ENCODE data around the gene ZNF580.

ZNF580 gene

GRCh38 chr19:55640577-55641425 is at the start of gene ZNF580:
Gene ZNF580 (plus strand): TSS chr19:55641002. CDS start chr19:55642509, 1,507 bp downstream.
- peak; percentile 42; the same call in 1 of the 2 replicates for TF ChIP-seq POLR2A (IDR thresholded peaks at IDR 0.05; ENCODE audit: low read depth, low read length)
- FAIRE-seq: no peak

GRCh38 chr19:55591555-55591954 is 49.2 kb upstream of the ZNF580 start:
- no peak for DNase-seq (ENCODE audit: insufficient read length, low spot score)
- TF ChIP-seq POLR2A (IDR thresholded peaks at IDR 0.05; ENCODE audit: low read depth, low read length): no peak
- no peak for FAIRE-seq

More at GRCh38 chr19:55640577-55641425, at the start of gene ZNF580:
- peak; percentile 94 for DNase-seq (ENCODE audit: insufficient read length, low spot score)

GRCh38 chr19:55592391-55593090 is 48.3 kb upstream of the ZNF580 start:
- TF ChIP-seq POLR2A (IDR thresholded peaks at IDR 0.05; ENCODE audit: low read depth, low read length): no peak
- FAIRE-seq: no peak
- no peak for DNase-seq (ENCODE audit: insufficient read length, low spot score)

- FAIRE-seq: no peak
Observed at GRCh38 chr19:55593096-55593772, 47.6 kb upstream of the ZNF580 start.

GRCh38 chr19:55594996-55595545 is 45.7 kb upstream of the ZNF580 start:
- no peak for TF ChIP-seq POLR2A (IDR thresholded peaks at IDR 0.05; ENCODE audit: low read depth, low read length)
- DNase-seq (ENCODE audit: insufficient read length, low spot score): no peak
- FAIRE-seq: no peak

More at GRCh38 chr19:55593096-55593772, 47.6 kb upstream of the ZNF580 start:
- DNase-seq (ENCODE audit: insufficient read length, low spot score): no peak
- TF ChIP-seq POLR2A (IDR thresholded peaks at IDR 0.05; ENCODE audit: low read depth, low read length): no peak

GRCh38 chr19:55596304-55596703 is 44.5 kb upstream of the ZNF580 start:
- FAIRE-seq (no peak), DNase-seq (ENCODE audit: insufficient read length, low spot score) (no peak)
- TF ChIP-seq POLR2A (IDR thresholded peaks at IDR 0.05; ENCODE audit: low read depth, low read length): no peak

- no peak for FAIRE-seq
Observed at GRCh38 chr19:55597501-55597921, 43.3 kb upstream of the ZNF580 start.

GRCh38 chr19:55598034-55598433 is 42.8 kb upstream of the ZNF580 start:
- no peak for TF ChIP-seq POLR2A (IDR thresholded peaks at IDR 0.05; ENCODE audit: low read depth, low read length)
- FAIRE-seq (no peak), DNase-seq (ENCODE audit: insufficient read length, low spot score) (no peak)

More at GRCh38 chr19:55597501-55597921, 43.3 kb upstream of the ZNF580 start:
- no peak for DNase-seq (ENCODE audit: insufficient read length, low spot score)
- TF ChIP-seq POLR2A (IDR thresholded peaks at IDR 0.05; ENCODE audit: low read depth, low read length): no peak

- FAIRE-seq (peak; percentile 23), DNase-seq (ENCODE audit: insufficient read length, low spot score) (peak; percentile 98)
- no peak; the same call in 1 of the 2 replicates for TF ChIP-seq POLR2A (IDR thresholded peaks at IDR 0.05; ENCODE audit: low read depth, low read length)
Observed at GRCh38 chr19:55598719-55599467, 41.9 kb upstream of the ZNF580 start.

GRCh38 chr19:55599468-55599841 is 41.3 kb upstream of the ZNF580 start, which contains the start of gene FIZ1:
Gene FIZ1 (minus strand): TSS chr19:55599517. CDS start chr19:55597865, 1,652 bp downstream.
- TF ChIP-seq POLR2A (IDR thresholded peaks at IDR 0.05; ENCODE audit: low read depth, low read length): peak; percentile 53
- FAIRE-seq (no peak), DNase-seq (ENCODE audit: insufficient read length, low spot score) (peak; percentile 98)

- peak; percentile 66 for TF ChIP-seq POLR2A (IDR thresholded peaks at IDR 0.05; ENCODE audit: low read depth, low read length)
- FAIRE-seq (no peak), DNase-seq (ENCODE audit: insufficient read length, low spot score) (peak; percentile 93)
Observed at GRCh38 chr19:55599842-55600661, 40.8 kb upstream of the ZNF580 start, which contains the start of gene ZNF524. Gene ZNF524 (plus strand): TSS chr19:55600288. CDS start chr19:55602113, 1,825 bp downstream.

- DNase-seq (ENCODE audit: insufficient read length, low spot score) (peak; percentile 75), FAIRE-seq (no peak)
- TF ChIP-seq POLR2A (IDR thresholded peaks at IDR 0.05; ENCODE audit: low read depth, low read length): 0 out of 2 replicates have a peak, but pooled peaks have one; percentile 24
Observed at GRCh38 chr19:55600662-55601028, 40.2 kb upstream of the ZNF580 start.

All from H54 (cell line).